HG03025 (cell line): ENCODE results near the gene ZDHHC22.

ENCODE experiments used
- ATAC-seq: cut with Tn5 transposase; IDR thresholded peaks from one replicate; pipeline ENCODE4 v1.9.1; 2021; ENCODE audit warnings: mild to moderate bottlenecking, moderate library complexity; ENCODE audit not compliant: unreplicated experiment, low FRiP score

Gene ZDHHC22

DNA sequence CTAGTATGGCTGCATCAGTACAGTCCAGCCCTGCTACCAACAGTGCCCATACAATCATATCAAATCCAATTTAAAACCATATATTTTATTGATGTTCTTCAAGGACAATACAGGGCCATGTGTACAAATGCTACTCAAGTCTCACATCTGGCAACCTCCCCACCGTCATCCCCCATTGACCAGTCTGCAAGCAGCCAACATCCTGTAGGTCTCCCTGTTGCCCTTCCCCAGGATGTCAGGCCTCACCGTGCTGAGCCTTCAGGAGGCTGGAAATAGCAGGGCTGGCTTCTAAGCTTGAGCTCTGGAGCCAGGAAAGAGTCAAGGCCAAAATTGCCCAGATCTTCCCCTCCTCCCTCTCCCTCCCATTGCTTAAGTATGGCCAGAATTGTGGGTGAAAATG lies 10.4 kb downstream of the ZDHHC22 start:
- ATAC-seq = no peak

DNA sequence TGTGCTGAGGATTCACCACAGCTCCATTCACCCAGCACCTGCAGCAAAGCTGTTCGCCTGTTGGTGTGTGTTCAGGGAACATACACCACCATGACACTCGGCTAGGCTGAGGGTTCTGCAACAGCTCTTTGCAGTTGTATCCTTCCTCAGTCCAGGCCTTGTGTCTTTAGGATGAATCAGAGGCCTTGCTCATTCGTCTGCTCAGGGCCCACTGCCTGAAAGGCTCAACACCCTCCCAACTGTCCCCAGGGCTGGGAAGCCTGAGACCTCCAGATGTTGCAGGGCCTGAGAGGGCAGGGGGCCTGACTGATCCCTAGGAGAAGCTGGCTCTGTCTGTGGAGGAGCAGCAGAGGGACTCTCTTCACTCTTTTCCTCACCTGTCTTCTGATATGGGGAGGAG lies 11.2 kb downstream of the ZDHHC22 start:
- ATAC-seq = no peak

DNA sequence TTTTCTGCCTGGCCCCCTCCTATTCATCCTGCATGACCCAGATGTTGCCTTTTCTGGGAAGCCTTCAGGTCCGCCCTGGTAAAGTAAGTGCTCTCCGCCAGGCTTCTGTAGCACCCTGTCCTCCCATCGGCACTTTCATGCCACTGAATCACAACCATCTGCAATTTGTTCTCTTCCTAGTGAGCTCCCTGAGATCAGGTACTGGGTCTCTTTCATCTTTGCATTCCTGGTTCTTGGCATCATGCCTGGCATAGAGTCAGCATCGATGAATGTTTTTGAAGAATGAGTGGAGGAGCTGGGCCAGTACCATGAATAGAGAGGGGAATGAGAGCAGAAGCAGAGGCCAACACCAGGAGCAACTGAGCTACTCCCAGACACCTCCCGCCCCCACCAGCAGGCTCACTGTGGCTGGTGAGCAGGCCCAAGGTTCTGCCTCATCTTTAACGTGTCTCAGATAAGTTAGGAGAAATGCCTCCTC lies 13.1 kb downstream of the ZDHHC22 start:
- ATAC-seq = no peak

DNA sequence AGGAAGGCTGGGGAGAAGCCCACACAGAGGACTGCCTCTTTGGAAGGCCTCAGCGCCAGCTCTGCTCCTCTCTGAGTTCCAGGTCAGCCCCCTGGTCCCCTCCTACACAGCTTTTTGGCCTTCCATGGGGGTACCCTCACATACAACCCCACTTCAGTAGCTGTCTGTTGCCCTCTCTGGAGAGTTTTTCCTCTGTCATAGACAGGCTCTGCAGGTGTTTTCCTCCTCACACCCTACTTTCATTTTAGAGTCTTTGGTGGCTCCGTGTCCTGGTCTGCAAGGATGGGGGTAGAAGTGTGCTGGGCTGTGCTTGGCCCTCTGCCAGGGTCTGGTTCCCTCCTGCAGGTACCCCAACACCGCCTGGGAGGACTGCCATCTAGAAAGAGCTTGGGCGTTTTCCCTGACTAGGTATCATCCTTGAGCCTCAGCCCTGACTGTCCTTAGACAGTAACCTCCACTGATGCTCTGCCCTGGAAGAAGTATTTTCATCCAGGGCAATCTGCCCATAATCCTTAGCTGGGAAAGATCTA lies 15.1 kb downstream of the ZDHHC22 start:
- no peak for ATAC-seq

DNA sequence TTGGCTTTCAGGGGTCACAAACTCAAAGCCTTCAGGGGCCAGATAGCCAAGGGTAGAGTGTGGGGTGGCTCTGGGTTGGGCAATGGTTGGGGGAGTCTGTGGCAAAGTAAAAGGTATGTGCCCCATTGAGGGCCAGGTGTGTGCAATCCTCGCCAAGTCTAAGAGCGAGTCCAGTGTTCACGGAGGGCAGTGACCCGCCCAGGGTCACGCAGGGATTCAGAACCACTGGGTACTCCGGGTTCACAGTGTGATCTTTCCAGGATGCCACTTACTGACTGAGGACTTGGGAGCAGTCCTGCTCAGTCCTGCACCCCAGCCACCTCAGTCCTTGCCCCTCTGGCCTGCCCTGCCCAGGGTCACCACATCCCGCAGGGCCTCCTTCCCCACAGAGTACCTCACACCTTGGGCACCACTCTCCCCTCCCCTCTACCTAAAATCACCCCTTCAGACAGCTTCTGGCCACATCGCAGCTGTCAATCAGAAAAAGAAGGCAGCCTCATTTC lies 15.7 kb downstream of the ZDHHC22 start:
- no peak for ATAC-seq

DNA sequence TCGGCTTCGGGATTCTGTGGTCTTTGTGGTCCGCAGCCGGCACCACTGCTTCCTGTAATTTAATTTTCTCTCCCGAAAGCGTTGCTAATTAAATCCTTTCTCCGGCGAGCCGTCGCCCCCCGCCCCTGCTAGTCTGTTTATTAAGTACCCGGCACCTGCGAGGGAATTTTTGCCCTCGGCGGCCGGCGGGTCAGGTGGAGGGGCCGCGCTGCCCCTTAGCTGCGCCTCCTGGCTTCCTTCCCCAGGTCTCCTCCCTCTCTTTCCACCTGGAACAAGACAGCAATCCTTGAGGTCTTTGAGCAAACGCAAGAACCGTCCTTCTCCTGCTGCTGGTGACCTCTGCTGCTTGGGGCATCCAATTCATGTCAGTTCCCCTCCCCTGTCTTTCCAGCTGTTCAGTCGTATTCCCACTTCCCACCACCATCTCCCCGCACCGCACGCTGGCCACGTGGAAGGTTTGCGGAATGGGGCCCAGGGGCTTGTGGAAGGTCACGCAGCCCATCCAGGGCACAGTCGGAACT lies 16.2 kb downstream of the ZDHHC22 start:
- no peak for ATAC-seq

DNA sequence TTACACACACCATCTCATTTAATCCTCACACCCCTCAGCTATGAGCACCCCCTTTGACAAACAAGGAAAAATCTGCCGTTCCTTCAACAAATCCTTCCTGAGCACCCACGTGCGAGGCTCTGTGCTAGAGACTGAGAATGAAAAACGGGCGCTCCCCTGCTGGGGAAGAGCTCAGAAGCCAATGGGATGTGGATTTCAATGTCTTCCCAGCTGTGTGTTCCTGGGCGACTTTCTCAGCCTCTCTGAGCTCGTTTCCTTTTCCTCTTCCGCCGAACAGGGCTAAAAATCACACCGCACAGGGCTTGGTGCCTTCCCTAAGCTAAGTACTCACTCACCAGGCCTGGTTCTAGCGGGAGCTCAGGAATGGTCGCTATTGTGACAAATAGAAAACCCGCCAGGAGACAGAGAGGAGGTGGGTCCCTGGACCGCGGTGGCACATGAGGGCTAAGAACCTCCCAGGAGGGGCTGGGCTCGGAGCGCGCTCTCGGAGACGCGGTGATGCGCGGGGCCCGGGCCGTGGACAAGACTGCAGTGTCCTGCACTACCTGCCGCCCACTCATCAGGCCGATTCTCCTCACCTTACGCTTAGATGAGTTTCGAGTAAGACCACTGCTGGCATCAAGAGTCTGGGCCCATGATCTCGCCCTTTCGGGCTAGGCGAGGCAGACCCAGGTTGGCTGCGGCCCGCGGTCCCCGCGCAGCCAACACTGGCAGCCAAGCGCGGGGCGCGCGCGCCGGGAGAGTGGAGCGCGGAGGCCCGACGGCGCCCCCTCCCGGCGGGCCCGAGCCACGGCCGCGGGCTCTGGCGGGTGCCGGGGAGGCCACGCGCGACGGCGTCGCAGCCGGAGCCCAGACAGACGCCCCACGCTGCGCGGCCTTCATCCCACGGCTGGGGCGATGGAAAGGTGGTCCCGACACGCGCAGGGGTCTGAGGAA lies 17.0 kb downstream of the ZDHHC22 start:
- ATAC-seq = no peak

DNA sequence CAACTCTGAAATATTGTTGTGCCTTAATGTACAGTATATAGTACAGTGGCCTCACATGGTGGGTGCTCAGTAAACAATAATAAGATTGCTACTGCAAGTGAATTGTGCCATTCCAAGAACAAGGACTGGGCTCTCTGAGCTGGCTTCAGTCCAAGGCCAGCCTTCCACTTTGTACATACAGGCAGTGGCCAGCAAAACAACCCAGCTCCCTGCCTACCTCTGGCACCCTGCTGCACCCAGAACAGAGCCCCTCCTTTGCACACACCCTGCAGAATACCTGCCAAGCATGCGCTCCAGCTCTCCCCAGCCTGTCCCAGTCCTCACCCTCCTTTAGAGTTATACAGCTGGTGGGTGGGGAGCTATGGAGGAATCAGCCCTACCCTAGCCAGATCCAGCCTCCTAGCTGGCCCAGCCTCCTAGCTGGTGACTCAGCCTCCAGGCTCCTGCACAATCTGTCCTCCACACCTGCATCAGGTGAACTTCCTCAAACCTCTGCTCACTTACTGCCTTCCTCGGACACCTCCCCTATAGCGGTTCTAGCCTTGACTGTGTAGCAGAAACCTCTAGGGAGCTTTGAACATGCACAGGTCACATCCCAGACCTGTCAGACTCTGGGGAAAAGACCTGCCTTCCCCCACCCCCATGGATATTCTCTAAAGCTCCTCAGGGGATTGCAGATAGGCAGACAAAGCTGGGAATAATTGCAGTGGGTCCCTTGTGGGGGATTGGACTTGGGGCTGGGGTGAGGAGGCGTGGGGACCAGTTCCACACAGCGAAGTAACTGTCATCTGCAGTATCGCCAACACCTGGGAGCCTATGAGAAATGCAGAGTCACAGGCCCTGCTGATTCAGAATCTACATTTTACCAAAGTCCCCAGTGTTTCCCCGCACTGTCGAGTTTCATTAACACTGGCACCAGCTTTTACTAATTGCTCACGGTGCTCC lies 17.9 kb downstream of the ZDHHC22 start:
- ATAC-seq = no peak

DNA sequence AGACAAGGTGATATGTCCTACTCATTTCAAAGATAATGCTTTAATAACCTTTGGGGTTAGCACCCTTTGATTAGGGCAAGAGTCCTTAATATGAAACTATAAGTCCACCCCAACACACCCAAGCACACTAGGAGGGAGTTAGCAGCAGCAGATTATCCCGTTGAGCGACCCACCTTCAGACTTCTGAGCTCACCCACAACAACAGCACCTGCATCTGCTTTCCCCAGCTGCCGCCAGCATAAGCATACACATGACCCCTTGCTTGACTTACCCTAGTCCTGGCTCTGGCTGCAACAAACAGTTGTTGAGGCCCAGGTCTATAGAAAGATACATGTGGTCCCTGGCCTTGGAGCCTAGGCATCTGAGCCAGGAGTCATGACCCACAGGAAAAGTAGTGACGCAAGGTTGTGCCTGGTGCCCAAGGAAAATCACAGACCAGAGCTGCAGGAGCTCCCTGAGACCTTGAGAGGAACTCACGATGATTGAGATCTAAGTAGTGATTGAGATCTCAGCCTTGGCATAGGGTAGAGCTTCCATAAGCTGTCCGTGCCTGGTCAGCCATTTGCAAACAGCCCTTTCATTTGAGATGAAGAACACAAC lies 19.0 kb downstream of the ZDHHC22 start:
- no peak for ATAC-seq

DNA sequence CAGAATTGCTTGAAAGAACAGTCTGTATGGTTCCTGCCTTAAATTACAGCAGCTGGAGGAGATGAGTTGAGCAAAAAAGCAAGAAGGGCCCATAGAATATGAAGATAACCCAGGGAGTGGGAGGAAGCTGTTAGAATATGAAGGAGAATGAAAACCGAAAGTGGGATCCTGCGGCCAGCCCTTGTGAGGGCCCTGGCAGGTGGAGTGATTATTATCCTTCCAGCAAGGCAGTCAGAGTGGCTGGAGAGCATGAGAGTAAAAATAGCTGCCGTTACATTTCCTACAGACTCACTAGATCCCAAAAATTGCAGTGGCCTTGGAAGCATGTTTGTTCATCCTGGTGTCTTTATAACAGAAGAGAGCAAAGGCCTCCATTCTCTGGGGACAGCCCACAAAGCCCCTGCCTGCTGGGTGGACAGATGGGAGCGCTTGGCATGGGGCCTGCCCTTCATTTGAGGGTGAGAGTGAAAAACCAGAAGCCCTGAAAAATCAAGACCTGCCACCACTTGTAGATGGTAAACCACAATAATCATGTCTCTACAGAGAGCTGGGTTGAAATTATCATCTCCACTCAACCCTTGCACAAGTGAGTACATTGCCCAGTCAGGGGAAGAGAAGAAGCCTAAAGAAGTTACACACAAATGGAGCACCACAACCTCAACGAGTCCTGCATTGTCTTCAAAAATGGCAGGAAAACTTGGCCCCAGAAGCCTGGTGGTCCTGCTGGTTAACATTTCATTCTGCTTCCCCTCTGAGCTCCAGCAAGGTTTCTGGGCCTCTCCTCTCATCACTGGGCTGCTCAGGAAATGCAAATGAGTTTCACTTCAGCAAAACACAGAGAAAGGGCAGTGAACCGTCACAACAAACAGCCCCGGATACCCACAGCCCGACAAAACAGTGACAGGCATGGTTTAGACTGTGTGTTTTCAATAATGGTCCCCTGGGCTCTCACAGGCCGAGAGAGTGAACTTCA lies 20.5 kb downstream of the ZDHHC22 start:
- ATAC-seq = peak; percentile 80

DNA sequence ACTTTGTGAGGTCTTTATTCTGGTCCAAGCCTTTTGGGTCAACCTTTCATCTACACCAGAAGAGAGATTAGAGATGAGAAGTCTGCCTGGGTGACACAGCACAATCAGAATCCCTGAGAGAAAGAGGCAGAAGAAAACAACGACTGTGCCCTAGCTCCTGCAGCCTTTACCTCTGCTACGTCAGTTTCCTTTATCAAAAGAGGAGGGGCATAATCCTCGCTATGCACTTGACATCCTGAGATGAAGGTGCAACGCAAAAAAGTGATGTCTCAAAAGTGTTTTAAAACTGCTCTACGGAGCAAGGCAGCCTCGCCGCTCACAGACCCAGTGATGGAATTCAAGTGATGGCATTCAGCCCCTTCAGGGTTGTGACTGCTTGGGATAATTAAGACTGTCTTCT lies 21.7 kb downstream of the ZDHHC22 start:
- ATAC-seq = no peak

DNA sequence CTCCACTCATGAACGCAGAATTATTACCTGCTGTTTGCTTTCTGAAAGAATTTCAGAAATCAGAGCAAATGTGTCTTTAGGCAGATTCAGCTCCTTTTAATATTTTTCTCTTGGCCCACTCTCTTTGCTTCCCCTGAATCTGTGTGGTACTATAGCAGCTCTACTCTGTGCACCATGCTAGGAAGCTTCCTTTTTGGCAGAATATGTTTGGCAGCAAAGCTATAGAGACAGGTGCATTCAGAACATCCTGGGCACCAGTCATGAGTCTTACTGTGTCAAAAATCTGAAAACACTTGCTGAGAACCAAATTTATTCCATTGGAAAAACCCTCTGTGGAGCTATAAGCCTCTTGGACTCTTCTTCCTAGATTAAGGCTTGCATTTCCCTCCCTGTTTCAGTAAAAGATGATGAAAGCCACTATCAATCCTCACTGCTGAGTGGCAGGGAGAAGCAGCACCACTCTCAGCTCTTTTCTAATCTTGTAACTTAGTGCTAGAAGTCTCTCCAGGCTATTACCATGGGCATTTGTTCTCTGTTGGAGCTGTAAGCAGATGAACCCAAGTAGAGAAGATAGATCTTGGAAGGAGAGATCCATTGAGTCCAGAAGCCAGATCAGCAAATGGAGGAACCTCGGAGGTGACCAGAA lies 25.3 kb downstream of the ZDHHC22 start:
- ATAC-seq = no peak

DNA sequence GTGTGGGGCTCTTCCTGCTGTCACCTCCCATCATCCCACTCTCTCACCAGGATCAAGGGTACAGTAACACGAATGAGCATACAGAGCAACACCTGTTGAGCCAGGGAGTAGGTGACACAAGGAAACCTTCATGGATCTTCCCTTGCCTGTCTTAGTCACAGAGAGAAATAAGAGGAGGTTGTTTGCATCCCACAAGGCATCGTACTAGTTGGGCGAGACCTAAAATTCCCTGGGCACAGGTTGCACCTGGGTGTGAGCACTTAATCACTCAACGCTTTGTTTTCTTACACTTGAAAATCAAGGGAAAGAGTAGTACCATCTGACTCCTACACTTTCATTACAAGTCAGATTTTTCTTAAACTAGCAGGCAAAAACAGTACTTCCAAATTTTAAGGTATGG lies 27.0 kb downstream of the ZDHHC22 start:
- ATAC-seq = no peak

DNA sequence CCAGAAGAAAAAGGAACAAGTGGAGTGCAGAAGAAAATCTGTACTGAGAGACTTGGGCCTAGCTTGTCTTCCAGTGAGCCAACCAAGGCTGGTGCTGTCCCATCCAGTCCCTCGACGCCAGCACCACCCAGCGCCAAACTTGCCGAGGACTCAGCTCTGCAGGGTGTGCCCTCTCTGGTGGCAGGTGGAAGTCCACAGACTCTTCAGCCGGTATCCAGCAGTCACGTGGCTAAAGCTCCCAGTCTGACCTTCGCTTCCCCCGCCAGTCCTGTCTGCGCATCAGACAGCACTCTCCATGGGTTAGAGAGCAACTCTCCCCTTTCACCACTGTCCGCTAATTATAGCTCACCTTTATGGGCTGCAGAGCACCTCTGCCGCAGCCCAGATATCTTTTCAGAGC lies 27.9 kb downstream of the ZDHHC22 start:
- ATAC-seq = no peak

DNA sequence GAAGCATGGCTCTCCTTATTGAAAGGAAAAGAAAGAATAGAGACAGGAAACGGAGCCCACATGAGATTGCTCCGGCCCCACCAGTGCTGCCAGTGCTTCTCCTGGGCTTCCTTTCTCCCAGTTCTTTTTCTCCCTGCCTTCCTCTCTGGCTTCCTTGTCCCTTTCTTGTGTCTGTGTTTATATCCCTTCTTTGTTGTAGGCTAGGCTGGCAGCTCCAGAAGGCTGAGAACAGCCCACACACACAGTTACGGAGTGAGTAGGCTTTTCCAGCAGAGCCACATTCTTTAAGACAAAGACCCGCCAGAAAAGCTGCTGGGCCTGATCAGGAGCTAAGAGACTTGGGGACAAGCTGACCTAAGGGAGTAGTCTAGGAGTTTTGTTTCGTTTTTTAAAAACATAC lies 30.6 kb downstream of the ZDHHC22 start:
- no peak for ATAC-seq

DNA sequence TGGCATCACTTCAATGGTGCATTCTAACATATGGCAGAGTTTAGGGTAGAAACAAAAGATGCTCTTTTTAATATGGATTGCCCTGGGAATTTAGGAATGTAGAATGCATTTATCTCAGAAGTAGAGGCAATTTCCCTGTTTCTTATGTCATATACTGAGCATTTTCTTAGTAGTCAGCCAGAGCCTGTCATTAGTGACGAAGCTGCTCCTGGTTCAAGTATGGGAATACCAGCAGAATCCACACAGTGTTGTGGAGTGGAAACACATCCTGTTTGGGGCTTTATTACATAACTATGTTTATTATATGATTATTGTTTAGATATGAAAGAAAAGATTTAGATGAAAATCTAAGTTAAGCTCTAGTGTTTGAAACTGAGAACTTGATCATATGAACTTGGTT lies 31.3 kb downstream of the ZDHHC22 start:
- ATAC-seq = no peak

DNA sequence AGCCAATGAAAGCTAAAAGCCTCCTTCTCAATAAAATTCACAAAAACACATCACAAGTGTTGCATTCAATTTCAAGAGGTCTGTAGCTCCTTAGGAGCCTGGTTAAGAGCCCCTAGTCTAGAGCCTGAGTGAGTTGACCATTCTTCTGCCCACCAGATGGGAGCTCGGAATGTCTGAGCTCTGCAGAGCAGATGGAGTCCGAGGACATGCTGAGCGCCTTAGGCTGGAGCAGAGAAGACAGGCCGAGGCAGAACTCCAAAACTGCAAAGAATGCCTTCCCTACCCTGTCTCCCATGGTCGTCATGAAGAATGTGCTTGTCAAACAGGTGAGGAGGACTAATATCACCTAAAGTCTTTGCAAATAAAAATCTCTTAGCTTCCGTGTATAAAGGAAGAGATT lies 31.9 kb downstream of the ZDHHC22 start:
- no peak for ATAC-seq

DNA sequence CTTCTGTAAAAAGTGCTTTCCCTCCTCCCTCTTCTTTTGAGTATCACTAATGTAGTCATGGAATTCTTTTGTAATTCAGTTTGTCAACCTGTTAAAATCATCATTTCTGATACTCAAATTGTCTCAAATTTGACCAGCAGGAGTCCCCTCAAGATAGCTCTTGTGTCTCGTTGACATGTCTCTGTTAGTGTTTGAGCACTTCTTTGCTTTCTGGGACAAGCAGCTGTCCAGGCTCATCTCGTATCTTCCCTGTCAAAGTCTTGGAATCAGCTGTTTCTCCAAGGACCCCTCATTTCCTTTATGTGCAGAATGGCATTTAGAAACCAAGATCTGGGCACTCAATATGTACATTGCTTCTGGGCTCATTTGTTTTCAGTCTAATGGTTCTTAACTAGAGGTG lies 32.8 kb downstream of the ZDHHC22 start:
- no peak for ATAC-seq

DNA sequence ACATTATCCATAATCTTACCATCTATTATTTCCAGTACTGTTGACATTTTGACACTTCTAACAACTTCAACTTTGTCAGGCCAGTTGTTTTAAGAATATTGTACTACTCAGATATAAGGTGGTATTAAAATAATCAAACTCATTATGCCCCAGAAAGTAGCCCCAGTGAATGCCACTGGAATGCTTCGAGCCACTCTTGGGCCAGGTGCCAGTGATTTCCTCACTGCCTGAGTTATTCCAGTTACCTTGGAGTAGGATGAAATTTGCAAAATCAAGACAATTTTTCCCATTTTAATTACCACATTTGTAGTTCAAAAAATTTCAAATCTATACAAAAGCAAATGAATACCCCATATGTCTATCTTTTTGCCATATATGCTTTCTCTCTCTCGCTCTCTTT lies 34.4 kb downstream of the ZDHHC22 start:
- no peak for ATAC-seq
